IMR-90 (cell line): ENCODE data around the gene PIGM. TPM values are rescaled to one million over a fixed set of nuclear protein-coding genes. Genes with fewer than 3 reads are reported as not detected.

Experiments used
- ATAC-seq: fragments of 200-7000 bp; cut with Tn5 transposase; 2 replicates; pipeline ENCODE4 v1.9.1; 2020; ENCODE audit warnings: low read depth, mild to moderate bottlenecking, moderate library complexity
- BruUV-seq: library from RNA; stranded (reverse); fragments of 400-500 nt; replicated peaks from 2 replicates; lab custom pipeline; 2021; lab: Mats Ljungman, UMichigan
- CTCF ChIA-PET: fragments of 300-600 bp; formaldehyde crosslinking; extraction: SDS; loops from one replicate; lab custom pipeline; 2021; ENCODE audit warnings: antibody characterized with exemption; lab: Yijun Ruan, JAX
- POLR2A ChIA-PET: fragments of 300-600 bp; sonication (Branson Sonifier 250); formaldehyde crosslinking; loops from one replicate; lab custom pipeline; 2022; ENCODE audit warnings: antibody characterized with exemption; ENCODE audit not compliant: unreplicated experiment; lab: Charles Lee
- DNase-seq: peaks from one replicate; pipeline ENCODE4 v3.0.0; 2013
- H2AFZ ChIP-seq: replicated peaks from 2 replicates; pipeline ENCODE3; 2013; ENCODE audit warnings: low read length, mild to moderate bottlenecking; ENCODE audit not compliant: poor library complexity
- H2AK5ac ChIP-seq: 2 replicates; pipeline ENCODE4 v1.6.1; 2013; ENCODE audit warnings: low read depth, low read length, inconsistent platforms
- H2AK9ac ChIP-seq: replicated peaks from 2 replicates; pipeline ENCODE3; 2013; ENCODE audit warnings: mild to moderate bottlenecking, low read depth, low read length, moderate library complexity; ENCODE audit not compliant: poor library complexity
- H2BK120ac ChIP-seq: 2 replicates; pipeline ENCODE4 v1.6.1; 2013; ENCODE audit warnings: low read depth, low read length, inconsistent platforms
- H2BK15ac ChIP-seq: 3 replicates; pipeline ENCODE4 v1.6.1; 2013; ENCODE audit warnings: low read depth, low read length, inconsistent platforms
- H2BK20ac ChIP-seq: 2 replicates; pipeline ENCODE4 v1.6.1; 2013; ENCODE audit warnings: low read depth, mild to moderate bottlenecking, inconsistent platforms, low read length, moderate library complexity
- H2BK5ac ChIP-seq: 2 replicates; pipeline ENCODE4 v1.6.1; 2013; ENCODE audit warnings: mild to moderate bottlenecking, low read depth, low read length, inconsistent platforms; ENCODE audit not compliant: poor library complexity, severe bottlenecking
- H3K14ac ChIP-seq: replicated peaks from 2 replicates; pipeline ENCODE4 v1.6.1; 2013; ENCODE audit warnings: low read depth, low read length, inconsistent platforms
- H3K18ac ChIP-seq: 2 replicates; pipeline ENCODE4 v1.6.1; 2013; ENCODE audit warnings: low read depth, low read length, control low read depth
- H3K23ac ChIP-seq: 2 replicates; pipeline ENCODE4 v1.6.1; 2013; ENCODE audit warnings: low read depth, low read length, inconsistent platforms
- H3K27ac ChIP-seq: 2 replicates; pipeline ENCODE4 v1.5.1; 2013; ENCODE audit warnings: mild to moderate bottlenecking, control low read depth, low read length; ENCODE audit not compliant: insufficient read depth
- H3K27me3 ChIP-seq: 2 replicates; pipeline ENCODE4 v1.6.1; 2013; ENCODE audit warnings: low read length; ENCODE audit not compliant: control insufficient read depth, insufficient read depth
- H3K36me3 ChIP-seq: 2 replicates; pipeline ENCODE4 v1.6.1; 2013; ENCODE audit warnings: low read length, mixed read lengths; ENCODE audit not compliant: control insufficient read depth, insufficient read depth
- H3K4ac ChIP-seq: 2 replicates; pipeline ENCODE4 v1.6.1; 2013; ENCODE audit warnings: low read depth, low read length, inconsistent platforms
- H3K4me1 ChIP-seq: 2 replicates; pipeline ENCODE4 v1.6.1; 2013; ENCODE audit warnings: low read length, mixed read lengths; ENCODE audit not compliant: control insufficient read depth, insufficient read depth
- H3K4me2 ChIP-seq: 2 replicates; pipeline ENCODE4 v1.6.1; 2013; ENCODE audit warnings: low read depth, mild to moderate bottlenecking, control low read depth, low read length, moderate library complexity
- H3K4me3 ChIP-seq: 2 replicates; pipeline ENCODE4 v1.5.1; 2013; ENCODE audit warnings: low read depth, mild to moderate bottlenecking, control low read depth, low read length, moderate library complexity; ENCODE audit not compliant: insufficient read depth
- H3K56ac ChIP-seq: 2 replicates; pipeline ENCODE4 v1.6.1; 2013; ENCODE audit warnings: low read length, inconsistent platforms; ENCODE audit not compliant: insufficient read depth; ENCODE audit errors: extremely low read depth
- H3K79me1 ChIP-seq, 2 experiments: 2 replicates each; pipeline ENCODE4 v1.6.1; 2013; ENCODE audit warnings: low read length in 2 of 2, inconsistent platforms in 1 of 2, low read depth in 1 of 2
- H3K9ac ChIP-seq: 2 replicates; pipeline ENCODE4 v1.6.1; 2013; ENCODE audit warnings: low read depth, low read length, control low read depth
- H3K9me1 ChIP-seq: 2 replicates; pipeline ENCODE4 v1.6.1; 2013; ENCODE audit warnings: low read length, inconsistent platforms; ENCODE audit not compliant: insufficient read depth
- H3K9me3 ChIP-seq: 2 replicates; pipeline ENCODE4 v1.6.1; 2013; ENCODE audit warnings: low read length; ENCODE audit not compliant: control insufficient read depth, insufficient read depth
- H4K20me1 ChIP-seq: 2 replicates; pipeline ENCODE4 v1.6.1; 2013; ENCODE audit warnings: low read length, inconsistent platforms; ENCODE audit not compliant: insufficient read depth
- H4K5ac ChIP-seq: 2 replicates; pipeline ENCODE4 v1.6.1; 2013; ENCODE audit warnings: mild to moderate bottlenecking, low read depth, low read length, control low read depth
- H4K8ac ChIP-seq, 2 experiments: 2 replicates each; pipeline ENCODE4 v1.6.1; 2013; ENCODE audit warnings: low read depth in 2 of 2, low read length in 2 of 2, control low read depth in 1 of 2, inconsistent platforms in 1 of 2
- H4K91ac ChIP-seq: 2 replicates; pipeline ENCODE4 v1.6.1; 2013; ENCODE audit warnings: low read depth, low read length, inconsistent platforms; ENCODE audit not compliant: insufficient read depth
- CEBPB ChIP-seq: IDR thresholded peaks from 2 replicates; pipeline ENCODE4 v1.6.1; 2012; ENCODE audit warnings: low read depth, low read length, improper control_type of control experiment
- RAD21 ChIP-seq: IDR thresholded peaks from 2 replicates; pipeline ENCODE4 v1.6.1; 2012; ENCODE audit warnings: low read length, improper control_type of control experiment
- SMC3 ChIP-seq: fragments of 150-350 bp; IDR thresholded peaks from 2 replicates; pipeline ENCODE4 v1.6.1; 2016; ENCODE audit warnings: low read depth, mild to moderate bottlenecking, antibody characterized with exemption, low read length, moderate library complexity
- WGBS, 2 experiments: methylation state at CpG; one replicate each; pipeline versions ENCODE4 v1.1.5 to v1.1.7; 2013; ENCODE audit warnings: missing lambda C conversion rate in 2 of 2; ENCODE audit not compliant: insufficient read length in 1 of 2; ENCODE audit errors: extremely low coverage in 2 of 2; 5-methylcytosine and 5-hydroxymethylcytosine counted together
- dilution Hi-C: fragments of 300-500 bp; cut with HindIII; formaldehyde crosslinking; loops from one replicate; pipeline ENCODE4 v1.14.3; 2018; ENCODE audit warnings: low sequenced_read_pairs; ENCODE audit not compliant: unreplicated experiment
- in situ Hi-C: fragments of 300-500 bp; cut with MboI; formaldehyde crosslinking; loops from 3 replicates; pipeline ENCODE4 v1.14.3; 2019; ENCODE audit warnings: low sequenced_read_pairs, inconsistent platforms, mixed read lengths
- intact Hi-C: fragments of 100-400 bp; cut with micrococcal nuclease; formaldehyde crosslinking; loops from 2 replicates; pipeline ENCODE4 v1.10.0; 2022
- polyA plus RNA-seq, 3 experiments: library from polyadenylated mRNA; depleted of rRNA; stranded (reverse); fragments of >200 nt; gene quantifications; 2 replicates each; pipeline ENCODE4 v1.2.3, GENCODE V29; 2012; ENCODE audit warnings: low replicate concordance in 1 of 3
- total RNA-seq: library from RNA; depleted of rRNA; stranded (reverse); fragments of >200 nt; gene quantifications from 2 replicates; pipeline ENCODE4 v1.2.3, GENCODE V29; 2012
- TF ChIP-seq, protein P1 (sequence below): conservative IDR thresholded peaks from 2 replicates; pipeline ENCODE4 v1.5.1; 2012; ENCODE audit warnings: mild to moderate bottlenecking, low read depth, low read length, improper control_type of control experiment

Gene PIGM
- total and polyA plus RNA-seq, 2 of the 4 experiments (the other 2 are of a cell fraction), result 2.9 TPM

DNA sequence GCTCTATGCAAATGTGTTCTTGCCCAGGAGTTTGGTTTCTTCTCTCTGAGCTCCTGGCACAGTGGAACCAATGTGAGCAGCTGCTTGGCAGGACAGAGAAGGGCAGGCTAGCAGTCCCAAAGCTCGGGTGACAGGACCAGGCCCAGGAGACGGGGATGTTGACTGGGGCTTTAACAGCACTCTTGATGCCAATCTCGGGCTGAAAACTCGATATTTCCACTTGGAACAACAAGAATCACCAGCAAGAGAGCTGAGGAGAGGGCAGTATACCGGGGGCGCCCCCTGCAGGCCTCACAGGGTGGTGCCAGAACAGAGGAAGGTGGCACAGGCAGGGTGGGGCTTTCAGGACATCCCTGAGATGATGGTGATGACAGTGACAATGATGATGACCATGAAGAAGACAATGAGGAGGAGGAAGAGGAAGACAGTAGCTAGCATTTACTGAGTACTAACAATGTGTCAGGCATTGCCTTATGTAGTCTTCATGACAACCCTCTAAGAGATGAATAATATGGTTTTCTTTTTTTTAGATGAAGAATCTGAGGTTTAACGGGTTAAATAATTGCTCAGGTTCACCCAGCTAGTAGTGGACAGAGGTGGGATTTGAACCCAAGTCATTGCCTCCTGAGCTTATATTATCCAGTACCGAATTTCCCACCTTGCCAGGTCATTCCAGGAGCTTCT lies 46.9 kb upstream of the PIGM start:
- Histone ChIP-seq H2BK5ac (no peak overlapping the region), H2BK20ac (no peak overlapping the region), H3K9me1 (no peaks in the 10 kb centered on the region), H3K4ac (no peak overlapping the region), H2AK5ac (no peak overlapping the region), H3K4me2 (no peak overlapping the region), H2BK15ac (no peak overlapping the region), H4K20me1 (no peaks in the 10 kb centered on the region), H2AK9ac (no peak overlapping the region), H3K56ac (no peak overlapping the region), H4K5ac (no peak overlapping the region), H2BK120ac (no peak overlapping the region), H3K36me3 (no peaks in the 10 kb centered on the region), H3K18ac (no peak overlapping the region), H3K9ac (no peak overlapping the region), H3K14ac (no peak overlapping the region), H2AFZ (no peak overlapping the region), H3K9me3 (no peaks in the 10 kb centered on the region; the same call in 1 of the 2 replicates), H3K4me1 (peaks cover 2% of the 10 kb centered on the region; the same call in 1 of the 2 replicates), H4K91ac (no peak overlapping the region), H3K23ac (no peak overlapping the region), H3K4me3 (no peak overlapping the region), H3K79me1 (no peaks in the 10 kb centered on the region), H4K8ac (no peak overlapping the region), H3K27me3 (peaks cover 66% of the 10 kb centered on the region), H3K27ac (no peak overlapping the region)
- no CpG with 5 or more reads among the region's 8 CpGs for WGBS, 2 experiments
- CTCF ChIA-PET, result interaction anchor here (0.9 to 2.6 kb wide), 6 partner anchors 19 to 71 kb away, joined by 3 to 16 read pairs (median 3); partner anchors contain the start of genes IGSF8 and PIGM
- in situ Hi-C loops, result no loop called here
- TF ChIP-seq, protein P1, sequence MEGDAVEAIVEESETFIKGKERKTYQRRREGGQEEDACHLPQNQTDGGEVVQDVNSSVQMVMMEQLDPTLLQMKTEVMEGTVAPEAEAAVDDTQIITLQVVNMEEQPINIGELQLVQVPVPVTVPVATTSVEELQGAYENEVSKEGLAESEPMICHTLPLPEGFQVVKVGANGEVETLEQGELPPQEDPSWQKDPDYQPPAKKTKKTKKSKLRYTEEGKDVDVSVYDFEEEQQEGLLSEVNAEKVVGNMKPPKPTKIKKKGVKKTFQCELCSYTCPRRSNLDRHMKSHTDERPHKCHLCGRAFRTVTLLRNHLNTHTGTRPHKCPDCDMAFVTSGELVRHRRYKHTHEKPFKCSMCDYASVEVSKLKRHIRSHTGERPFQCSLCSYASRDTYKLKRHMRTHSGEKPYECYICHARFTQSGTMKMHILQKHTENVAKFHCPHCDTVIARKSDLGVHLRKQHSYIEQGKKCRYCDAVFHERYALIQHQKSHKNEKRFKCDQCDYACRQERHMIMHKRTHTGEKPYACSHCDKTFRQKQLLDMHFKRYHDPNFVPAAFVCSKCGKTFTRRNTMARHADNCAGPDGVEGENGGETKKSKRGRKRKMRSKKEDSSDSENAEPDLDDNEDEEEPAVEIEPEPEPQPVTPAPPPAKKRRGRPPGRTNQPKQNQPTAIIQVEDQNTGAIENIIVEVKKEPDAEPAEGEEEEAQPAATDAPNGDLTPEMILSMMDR, result peak; percentile 57
- peak; percentile 36; the same call in 1 of the 2 replicates for TF ChIP-seq SMC3
- TF ChIP-seq RAD21, result peak; percentile 45
- no peak for TF ChIP-seq CEBPB
- DNase-seq (no peak), ATAC-seq (peak; percentile 75)
- POLR2A ChIA-PET, result no interaction called here
- dilution Hi-C loops, result no loop called here
- intact Hi-C loops, result loop anchor here (2.0 kb wide), 1 partner anchor 32 kb away; no protein-coding TSS in a partner anchor
- BruUV-seq, result no TSS peak
